Mammary epithelial cell (primary cell): ENCODE results near the gene KLHL29.

Source experiments
- EZH2 ChIP-seq: IDR thresholded peaks from 2 replicates; pipeline ENCODE4 v1.6.1; 2012; ENCODE audit warnings: low read length, inconsistent platforms, borderline replicate concordance
- TF ChIP-seq, protein P1 (sequence below), 2 donors: IDR thresholded peaks in 1 of 2; conservative IDR thresholded peaks in 1 of 2; 2 replicates each; pipeline ENCODE4 v1.5.1; 2011 to 2012; ENCODE audit warnings: inconsistent platforms in 2 of 2, low read length in 2 of 2, mild to moderate bottlenecking in 2 of 2, control low read depth in 1 of 2, low read depth in 1 of 2; ENCODE audit not compliant: insufficient read depth in 1 of 2; ENCODE audit errors: extremely low read depth in 1 of 2

DNA sequence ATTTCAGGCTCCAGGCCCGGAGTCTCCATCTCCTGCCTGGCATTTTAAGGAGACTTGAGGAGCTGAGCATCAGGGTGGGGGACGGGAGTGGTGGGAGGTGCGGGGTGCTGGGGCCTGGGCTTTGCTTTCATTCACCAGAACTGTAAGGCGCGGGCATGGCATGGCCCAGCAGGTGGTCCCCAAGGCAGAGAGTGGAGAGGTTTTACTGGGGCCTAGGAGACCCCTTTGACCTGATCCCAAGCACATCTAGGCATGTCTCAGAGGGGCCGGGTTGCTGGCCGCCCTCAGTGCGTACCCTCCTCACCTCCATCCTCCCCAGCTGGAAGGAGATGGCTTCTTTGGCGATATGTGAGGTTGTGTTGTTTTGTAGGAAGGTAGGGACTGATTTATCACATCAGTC lies 172.5 kb downstream of the KLHL29 start:
- TF ChIP-seq, protein P1, sequence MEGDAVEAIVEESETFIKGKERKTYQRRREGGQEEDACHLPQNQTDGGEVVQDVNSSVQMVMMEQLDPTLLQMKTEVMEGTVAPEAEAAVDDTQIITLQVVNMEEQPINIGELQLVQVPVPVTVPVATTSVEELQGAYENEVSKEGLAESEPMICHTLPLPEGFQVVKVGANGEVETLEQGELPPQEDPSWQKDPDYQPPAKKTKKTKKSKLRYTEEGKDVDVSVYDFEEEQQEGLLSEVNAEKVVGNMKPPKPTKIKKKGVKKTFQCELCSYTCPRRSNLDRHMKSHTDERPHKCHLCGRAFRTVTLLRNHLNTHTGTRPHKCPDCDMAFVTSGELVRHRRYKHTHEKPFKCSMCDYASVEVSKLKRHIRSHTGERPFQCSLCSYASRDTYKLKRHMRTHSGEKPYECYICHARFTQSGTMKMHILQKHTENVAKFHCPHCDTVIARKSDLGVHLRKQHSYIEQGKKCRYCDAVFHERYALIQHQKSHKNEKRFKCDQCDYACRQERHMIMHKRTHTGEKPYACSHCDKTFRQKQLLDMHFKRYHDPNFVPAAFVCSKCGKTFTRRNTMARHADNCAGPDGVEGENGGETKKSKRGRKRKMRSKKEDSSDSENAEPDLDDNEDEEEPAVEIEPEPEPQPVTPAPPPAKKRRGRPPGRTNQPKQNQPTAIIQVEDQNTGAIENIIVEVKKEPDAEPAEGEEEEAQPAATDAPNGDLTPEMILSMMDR (conservative IDR thresholded peaks at IDR 0.05 in 1 of 2, IDR thresholded peaks at IDR 0.05 in 1 of 2; ENCODE audit: extremely low read depth in 1 of 2, insufficient read depth in 1 of 2, low read depth in 1 of 2, low read length in 2 of 2), result no peak
- no peak for TF ChIP-seq EZH2
